TTC549 (cell line): ENCODE data around the gene NKPD1.

Experiments used
- FAIRE-seq: peaks from 2 replicates; lab custom pipeline; 2012; peaks lifted over from hg19 to GRCh38; lab: Jason Lieb, UNC

The NKPD1 gene

GRCh38 chr19:45160870-45161737 is at the start of gene NKPD1:
NKPD1 (minus strand) TSS chr19:45160982; CDS start chr19:45160150, 832 bp downstream.
- FAIRE-seq = no peak

- FAIRE-seq = no peak
These were observed 45.5 kb upstream of the NKPD1 start for GRCh38 chr19:45206328-45206727.

- FAIRE-seq = no peak
These were observed 45.0 kb upstream of the NKPD1 start for GRCh38 chr19:45205810-45206209.

- no peak for FAIRE-seq
These were observed 41.9 kb upstream of the NKPD1 start for GRCh38 chr19:45202637-45203036.

- FAIRE-seq = no peak
These were observed 39.8 kb upstream of the NKPD1 start for GRCh38 chr19:45200568-45200967.

GRCh38 chr19:45195764-45196163 is 35.0 kb upstream of the NKPD1 start:
- FAIRE-seq = no peak

- FAIRE-seq = no peak
These were observed 30.6 kb upstream of the NKPD1 start for GRCh38 chr19:45191375-45191774.

- no peak for FAIRE-seq
These were observed 29.2 kb upstream of the NKPD1 start for GRCh38 chr19:45189971-45190370.

- no peak for FAIRE-seq
These were observed 26.8 kb upstream of the NKPD1 start for GRCh38 chr19:45187421-45188100.

GRCh38 chr19:45186509-45187334 is 25.9 kb upstream of the NKPD1 start:
- no peak for FAIRE-seq

- FAIRE-seq = no peak
These were observed 23.3 kb upstream of the NKPD1 start for GRCh38 chr19:45184115-45184514.

GRCh38 chr19:45182758-45183157 is 22.0 kb upstream of the NKPD1 start:
- FAIRE-seq = no peak

GRCh38 chr19:45180936-45181335 is 20.2 kb upstream of the NKPD1 start:
- FAIRE-seq = no peak

GRCh38 chr19:45179892-45180370 is 19.1 kb upstream of the NKPD1 start:
- FAIRE-seq = no peak

GRCh38 chr19:45179072-45179891 is 18.5 kb upstream of the NKPD1 start:
- FAIRE-seq = no peak

GRCh38 chr19:45178262-45179071 is 17.7 kb upstream of the NKPD1 start, which contains the start of gene BLOC1S3:
BLOC1S3 (plus strand) TSS chr19:45178784; CDS start chr19:45179297, 513 bp downstream.
- peak; percentile 99 for FAIRE-seq

GRCh38 chr19:45177817-45178261 is 17.1 kb upstream of the NKPD1 start, which contains the start of gene TRAPPC6A:
TRAPPC6A (minus strand) TSS chr19:45178237; CDS start chr19:45178218, 19 bp downstream.
- FAIRE-seq = no peak

- no peak for FAIRE-seq
These were observed 14.9 kb upstream of the NKPD1 start for GRCh38 chr19:45175515-45176345.

- no peak for FAIRE-seq
These were observed 13.0 kb upstream of the NKPD1 start for GRCh38 chr19:45173816-45174215.
